Erythroblast (primary cell): ENCODE results near the gene CAMK1D.

Experiments
- GATA1 ChIP-seq: IDR thresholded peaks from 2 replicates; pipeline ENCODE4 v1.6.1; 2011; ENCODE audit warnings: low read depth, mild to moderate bottlenecking, control low read depth, low read length, moderate library complexity
- POLR2A ChIP-seq: IDR thresholded peaks from 2 replicates; pipeline ENCODE4 v1.6.1; 2011; ENCODE audit warnings: mild to moderate bottlenecking, low read length

GRCh38 chr10:12699781-12700556 is 350.6 kb downstream of the CAMK1D start:
- TF ChIP-seq POLR2A (no peak), GATA1 (no peak)
